ENCODE results near the gene DSCAM. TPM values are rescaled to one million over a fixed set of nuclear protein-coding genes. Genes with fewer than 3 reads are reported as not detected.

Gene DSCAM
- total and polyA plus RNA-seq, 10 of the 15 experiments (the other 5 are each of a cell fraction or from before 2014, with no cell fraction given), result not detected

GRCh38 chr21:40080385-40080784, 766.6 kb downstream of the DSCAM start:
- in situ Hi-C loops (cut with MboI), result no loop called here
- Histone ChIP-seq H3K4me3 (no peak overlapping the region), H2AFZ (ENCODE audit: control insufficient read depth, low read depth, low read length) (no peak overlapping the region), H3K36me3 (ENCODE audit: control insufficient read depth in 2 of 2, insufficient read depth in 2 of 2, low read length in 1 of 2) (no peaks in the 10 kb centered on the region), H3K9me3 (replicated peaks; ENCODE audit: control insufficient read depth, insufficient read depth, low read length) (no peaks in the 10 kb centered on the region; the same call in 2 of the 3 replicates), H3K4me1 (ENCODE audit: control insufficient read depth, insufficient read depth, low read length) (no peaks in the 10 kb centered on the region), H3K4me2 (ENCODE audit: control insufficient read depth, insufficient read depth) (no peak overlapping the region), H3K27me3 (replicated peaks in 1 of 2; ENCODE audit: control insufficient read depth in 2 of 2, insufficient read depth in 2 of 2, low read length in 1 of 2) (no peaks in the 10 kb centered on the region), H4K20me1 (ENCODE audit: control insufficient read depth, insufficient read depth) (no peaks in the 10 kb centered on the region), H3K9ac (ENCODE audit: control insufficient read depth, insufficient read depth, low read length) (no peak overlapping the region), H3K79me2 (ENCODE audit: control insufficient read depth, insufficient read depth, low read length) (no peaks in the 10 kb centered on the region), H3K27ac (ENCODE audit: control insufficient read depth, insufficient read depth) (no peak overlapping the region)
- TF ChIP-seq NFXL1 (IDR thresholded peaks at IDR 0.05; ENCODE audit: borderline replicate concordance), result no peak
- ChIA-PET CTCF (no interaction called here), SMC1A (ENCODE audit: uncharacterized antibody, unreplicated experiment) (no interaction called here), RAD21 (ENCODE audit: unreplicated experiment) (no interaction called here), POLR2A (no interaction called here)
- no peak for DNase-seq (ENCODE audit: low read depth, low spot score)
- no peak for ATAC-seq
- FAIRE-seq, result no peak
- 0% methylated on average over 3 of the region's 3 CpGs for WGBS (ENCODE audit: insufficient coverage, insufficient replicate concordance, low lambda C conversion rate, missing lambda C conversion rate)
- intact Hi-C loops (cut with micrococcal nuclease; ENCODE audit: unreplicated experiment), result no loop called here
- BruUV-seq (replicated peaks), result no TSS peak

GRCh38 chr21:40074710-40075109, 772.2 kb downstream of the DSCAM start:
- no peaks in the 10 kb centered on the region for H3K36me3 ChIP-seq (ENCODE audit: control insufficient read depth in 2 of 2, insufficient read depth in 2 of 2, low read length in 1 of 2)
- in situ Hi-C loops (cut with MboI) (no loop called here), intact Hi-C loops (cut with micrococcal nuclease; ENCODE audit: unreplicated experiment) (no loop called here)
- no peaks in the 10 kb centered on the region for H3K4me1 ChIP-seq (ENCODE audit: control insufficient read depth, insufficient read depth, low read length)
- H3K27ac ChIP-seq (ENCODE audit: control insufficient read depth, insufficient read depth), result no peak overlapping the region
- RAD21 ChIA-PET (ENCODE audit: unreplicated experiment), result no interaction called here
- CTCF ChIA-PET, result no interaction called here
- no peaks in the 10 kb centered on the region for H4K20me1 ChIP-seq (ENCODE audit: control insufficient read depth, insufficient read depth)
- H3K79me2 ChIP-seq (ENCODE audit: control insufficient read depth, insufficient read depth, low read length), result no peaks in the 10 kb centered on the region
- FAIRE-seq (no peak), DNase-seq (ENCODE audit: low read depth, low spot score) (no peak), ATAC-seq (no peak)
- H3K9me3 ChIP-seq (replicated peaks; ENCODE audit: control insufficient read depth, insufficient read depth, low read length), result no peaks in the 10 kb centered on the region; the same call in 2 of the 3 replicates
- SMC1A ChIA-PET (ENCODE audit: uncharacterized antibody, unreplicated experiment), result no interaction called here
- 35% methylated on average over 8 of the region's 8 CpGs for WGBS (ENCODE audit: insufficient coverage, insufficient replicate concordance, low lambda C conversion rate, missing lambda C conversion rate)
- H3K9ac ChIP-seq (ENCODE audit: control insufficient read depth, insufficient read depth, low read length), result no peak overlapping the region
- H3K4me2 ChIP-seq (ENCODE audit: control insufficient read depth, insufficient read depth), result no peak overlapping the region
- H3K27me3 ChIP-seq (replicated peaks in 1 of 2; ENCODE audit: control insufficient read depth in 2 of 2, insufficient read depth in 2 of 2, low read length in 1 of 2), result no peaks in the 10 kb centered on the region
- POLR2A ChIA-PET, result no interaction called here
- H3K4me3 ChIP-seq, result no peak overlapping the region
- TF ChIP-seq MEF2A (IDR thresholded peaks at IDR 0.05; ENCODE audit: insufficient read depth, low read depth, low read length) (no peak), MTA3 (IDR thresholded peaks at IDR 0.05; ENCODE audit: borderline replicate concordance, low read length) (no peak), TCF3 (IDR thresholded peaks at IDR 0.05; ENCODE audit: borderline replicate concordance, insufficient read depth, low read depth, low read length) (no peak), SREBF1 (IDR thresholded peaks at IDR 0.05; ENCODE audit: low read length) (no peak), NFYA (IDR thresholded peaks at IDR 0.05; ENCODE audit: borderline replicate concordance, low read depth, low read length) (no peak), RELB (IDR thresholded peaks at IDR 0.05; ENCODE audit: low read depth) (no peak), SMC3 (IDR thresholded peaks at IDR 0.05; ENCODE audit: borderline replicate concordance, low read length) (no peak), ZNF687 (IDR thresholded peaks at IDR 0.05) (no peak)
- H2AFZ ChIP-seq (ENCODE audit: control insufficient read depth, low read depth, low read length), result no peak overlapping the region
- BruUV-seq (replicated peaks), result no TSS peak

Data from GM12878 (cell line).